Gastrocnemius medialis (tissue), 4 donors: ENCODE measurements around the gene EEPD1.

ENCODE experiments used
- POLR2A ChIP-seq, 2 donors: fragments of 450-650 bp; IDR thresholded peaks; one replicate each; pipeline ENCODE4 v1.6.1; 2017; ENCODE audit warnings: antibody characterized with exemption in 2 of 2, mild to moderate bottlenecking in 2 of 2, moderate library complexity in 2 of 2
- TF ChIP-seq, protein P1 (sequence below), 5 experiments: fragments of 450-650 bp in 3 of 5; fragments of 200-600 bp in 2 of 5; sonication (generic) in 2 of 5; IDR thresholded peaks in 4 of 5; conservative IDR thresholded peaks in 1 of 5; 1 replicate in 4 of 5; 2 replicates in 1 of 5; pipeline ENCODE4 v1.5.1; 2016 to 2019; ENCODE audit warnings: antibody characterized with exemption in 5 of 5, mild to moderate bottlenecking in 3 of 5, moderate library complexity in 3 of 5

DNA sequence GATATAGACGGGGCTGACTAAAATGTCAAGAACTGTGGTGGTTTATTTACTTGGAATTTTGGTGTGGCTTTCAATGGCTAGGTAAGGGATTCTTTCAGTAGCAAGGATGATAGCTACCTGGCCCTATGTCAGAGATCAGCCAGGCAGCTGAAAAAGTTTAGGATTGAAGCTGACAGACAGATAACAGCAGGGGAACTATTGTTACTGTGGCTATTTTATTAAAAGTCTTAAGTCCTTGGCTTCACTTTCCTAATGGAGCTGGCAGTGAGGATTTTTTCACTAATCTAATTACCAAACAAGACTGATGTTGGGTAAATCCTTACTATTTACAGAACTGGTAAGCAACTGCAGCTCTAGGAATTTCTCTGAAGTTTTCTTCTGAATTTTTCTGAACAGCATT is 164.2 kb downstream of the EEPD1 start:
- no peak for TF ChIP-seq POLR2A (IDR thresholded peaks at IDR 0.05)
- TF ChIP-seq, protein P1, sequence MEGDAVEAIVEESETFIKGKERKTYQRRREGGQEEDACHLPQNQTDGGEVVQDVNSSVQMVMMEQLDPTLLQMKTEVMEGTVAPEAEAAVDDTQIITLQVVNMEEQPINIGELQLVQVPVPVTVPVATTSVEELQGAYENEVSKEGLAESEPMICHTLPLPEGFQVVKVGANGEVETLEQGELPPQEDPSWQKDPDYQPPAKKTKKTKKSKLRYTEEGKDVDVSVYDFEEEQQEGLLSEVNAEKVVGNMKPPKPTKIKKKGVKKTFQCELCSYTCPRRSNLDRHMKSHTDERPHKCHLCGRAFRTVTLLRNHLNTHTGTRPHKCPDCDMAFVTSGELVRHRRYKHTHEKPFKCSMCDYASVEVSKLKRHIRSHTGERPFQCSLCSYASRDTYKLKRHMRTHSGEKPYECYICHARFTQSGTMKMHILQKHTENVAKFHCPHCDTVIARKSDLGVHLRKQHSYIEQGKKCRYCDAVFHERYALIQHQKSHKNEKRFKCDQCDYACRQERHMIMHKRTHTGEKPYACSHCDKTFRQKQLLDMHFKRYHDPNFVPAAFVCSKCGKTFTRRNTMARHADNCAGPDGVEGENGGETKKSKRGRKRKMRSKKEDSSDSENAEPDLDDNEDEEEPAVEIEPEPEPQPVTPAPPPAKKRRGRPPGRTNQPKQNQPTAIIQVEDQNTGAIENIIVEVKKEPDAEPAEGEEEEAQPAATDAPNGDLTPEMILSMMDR (IDR thresholded peaks at IDR 0.05 in 4 of 5, conservative IDR thresholded peaks at IDR 0.05 in 1 of 5) = no peak
